GM18870 (cell line): ENCODE measurements around the gene LRRC3.
"Not testable (repeated sequence)": the region's sequence is repeated elsewhere in the genome, so short reads cannot be mapped to it uniquely, and the experiment has no call there.

ENCODE experiments used
- ATAC-seq: cut with Tn5 transposase; IDR thresholded peaks from one replicate; pipeline ENCODE4 v1.9.1; 2021; ENCODE audit warnings: moderate library complexity; ENCODE audit not compliant: unreplicated experiment

LRRC3 gene

DNA sequence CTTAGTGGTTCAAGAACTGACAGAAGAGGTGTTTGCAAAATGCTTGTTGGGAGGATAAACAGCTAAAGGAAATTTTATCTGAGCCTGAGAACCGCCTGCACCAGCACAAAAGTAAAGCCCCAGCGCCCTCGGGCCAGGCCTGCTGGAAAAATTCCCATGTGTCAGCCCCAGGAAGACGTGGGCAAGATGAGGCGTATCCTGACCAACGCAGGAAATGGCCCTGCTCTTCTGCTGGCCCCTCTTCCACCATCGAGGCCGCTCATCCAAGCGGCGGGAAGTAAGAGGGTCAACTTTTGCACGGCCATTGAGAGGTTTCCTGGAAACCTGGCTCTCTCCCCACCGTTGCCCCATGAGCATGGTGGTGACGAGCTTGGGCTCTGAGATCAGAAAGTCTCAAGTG, 39.6 kb downstream of the LRRC3 start:
- no peak for ATAC-seq

DNA sequence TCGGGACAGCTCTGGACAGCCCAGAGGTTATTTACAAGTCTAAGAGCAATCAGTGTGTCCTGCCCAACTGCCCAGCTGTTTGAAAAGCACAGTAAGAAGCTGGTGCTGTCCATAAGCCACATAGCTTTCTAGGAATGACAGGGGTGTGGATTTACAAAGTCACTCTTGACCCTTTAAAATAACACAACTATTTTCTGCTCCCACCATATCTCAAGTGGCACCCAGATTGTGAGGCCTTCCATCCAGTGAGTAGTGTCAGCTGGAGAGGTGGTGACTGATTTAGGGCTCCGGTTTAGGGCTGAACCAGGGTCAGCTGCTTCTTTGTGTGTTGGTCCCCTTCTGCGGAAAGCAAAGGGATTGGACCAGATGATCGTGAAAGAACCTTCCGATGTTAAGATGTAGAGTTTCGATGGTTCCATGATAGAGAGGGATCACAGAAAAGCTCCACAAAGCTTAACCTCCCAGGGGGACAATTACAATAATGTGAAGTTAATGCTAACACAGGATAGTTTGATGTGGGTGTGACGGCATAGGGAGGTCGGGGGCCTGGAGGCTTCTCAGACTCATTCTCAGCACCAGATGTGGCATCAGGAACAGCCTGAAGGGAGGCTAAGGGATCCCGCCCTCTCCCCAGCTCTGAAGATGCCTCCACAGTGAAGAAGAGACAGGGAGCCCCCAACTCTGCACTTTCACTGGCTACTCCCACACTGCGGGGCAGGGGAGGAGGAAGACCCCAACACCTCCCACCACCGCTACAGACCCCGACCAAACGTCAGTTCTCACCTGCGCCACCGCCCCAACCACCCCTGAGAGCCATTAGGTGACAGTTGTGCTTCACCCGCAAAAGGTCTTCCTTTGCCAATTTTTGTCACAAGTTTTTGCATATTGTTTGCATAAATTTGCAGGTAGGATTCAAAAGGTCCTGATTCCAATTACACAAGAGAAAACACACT, 40.6 kb downstream of the LRRC3 start:
- ATAC-seq, result no peak

GRCh38 chr21:44496564-44497550, 41.5 kb downstream of the LRRC3 start:
- ATAC-seq, result no peak

GRCh38 chr21:44497703-44498126, 42.4 kb downstream of the LRRC3 start:
- ATAC-seq, result no peak

- ATAC-seq, result no peak
Observed at GRCh38 chr21:44498280-44499210, 43.2 kb downstream of the LRRC3 start.

DNA sequence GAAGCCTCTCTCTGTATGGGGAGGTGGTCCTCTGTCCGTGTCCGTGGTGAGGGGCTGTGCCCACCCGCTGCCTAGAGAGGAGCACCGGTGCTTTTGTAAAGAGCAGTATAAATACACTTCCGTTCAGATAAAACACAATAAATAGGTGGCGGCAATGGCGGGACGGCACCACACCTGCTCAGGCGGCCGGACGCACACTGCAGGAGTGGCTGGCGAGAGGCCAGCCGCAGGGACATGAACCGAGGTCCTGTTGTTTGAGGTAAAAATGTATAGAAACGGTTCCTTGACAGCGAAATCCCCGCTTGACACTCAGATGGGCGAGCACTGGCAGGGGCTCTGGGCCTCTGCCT, 43.9 kb downstream of the LRRC3 start:
- ATAC-seq, result no peak

GRCh38 chr21:44499631-44500030, 44.3 kb downstream of the LRRC3 start:
- no peak for ATAC-seq

DNA sequence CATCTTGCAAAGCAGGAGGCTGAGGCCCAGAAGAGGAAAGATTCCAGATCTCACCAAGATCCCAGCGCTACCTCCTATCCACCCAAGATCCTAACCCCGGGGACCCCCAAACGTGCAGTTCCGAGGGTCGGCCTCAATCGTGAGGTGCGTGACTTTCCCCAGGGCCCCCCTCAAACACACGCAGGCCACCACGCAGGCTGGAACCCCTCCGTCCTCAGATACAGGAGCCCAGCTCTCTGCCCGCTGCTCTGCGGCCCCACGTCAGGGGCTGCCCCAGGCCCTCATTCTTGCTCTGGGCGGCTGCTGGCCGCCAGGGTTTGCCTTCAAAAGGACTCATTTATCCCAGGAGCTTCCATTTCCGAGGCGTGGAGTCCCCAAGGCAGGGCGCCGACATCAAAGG, 44.8 kb downstream of the LRRC3 start:
- ATAC-seq, result no peak

DNA sequence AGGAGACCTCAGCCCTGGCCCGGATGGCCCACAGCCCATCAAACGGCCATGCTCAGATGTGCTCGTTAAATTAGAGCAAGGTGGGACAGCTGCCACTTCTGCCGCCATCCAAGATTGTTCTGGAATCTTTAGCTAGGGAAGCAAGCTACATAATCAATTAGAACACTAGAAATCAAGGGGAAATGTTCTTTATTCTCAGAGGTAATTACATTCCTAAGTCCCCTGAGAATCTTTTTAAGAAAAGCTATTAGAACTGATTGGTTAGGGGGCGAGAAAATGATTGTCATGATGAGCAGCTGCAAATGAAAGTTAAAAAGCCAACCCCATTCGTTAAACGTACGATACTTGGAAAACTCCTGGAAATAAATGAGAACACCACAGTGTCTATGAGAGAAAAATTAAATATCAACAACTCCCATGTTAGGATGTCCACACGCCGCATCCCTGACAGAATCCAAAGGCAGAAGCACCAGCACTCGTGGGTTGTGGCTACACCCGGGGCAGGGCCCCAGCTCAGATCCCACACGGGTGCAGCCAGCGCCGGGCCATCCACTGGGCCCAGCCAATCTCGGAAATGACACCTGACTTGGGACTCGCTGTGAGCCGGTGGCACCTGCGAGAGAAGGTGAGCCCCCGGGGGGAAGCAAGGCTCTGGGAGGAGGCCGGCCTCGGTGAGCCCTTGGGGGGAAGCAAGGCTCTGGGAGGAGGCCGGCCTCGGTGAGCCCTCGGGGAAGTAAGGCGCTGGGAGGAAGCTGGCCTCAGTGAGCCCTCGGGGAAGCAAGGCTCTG, 47.1 kb downstream of the LRRC3 start:
- ATAC-seq, result no peak

DNA sequence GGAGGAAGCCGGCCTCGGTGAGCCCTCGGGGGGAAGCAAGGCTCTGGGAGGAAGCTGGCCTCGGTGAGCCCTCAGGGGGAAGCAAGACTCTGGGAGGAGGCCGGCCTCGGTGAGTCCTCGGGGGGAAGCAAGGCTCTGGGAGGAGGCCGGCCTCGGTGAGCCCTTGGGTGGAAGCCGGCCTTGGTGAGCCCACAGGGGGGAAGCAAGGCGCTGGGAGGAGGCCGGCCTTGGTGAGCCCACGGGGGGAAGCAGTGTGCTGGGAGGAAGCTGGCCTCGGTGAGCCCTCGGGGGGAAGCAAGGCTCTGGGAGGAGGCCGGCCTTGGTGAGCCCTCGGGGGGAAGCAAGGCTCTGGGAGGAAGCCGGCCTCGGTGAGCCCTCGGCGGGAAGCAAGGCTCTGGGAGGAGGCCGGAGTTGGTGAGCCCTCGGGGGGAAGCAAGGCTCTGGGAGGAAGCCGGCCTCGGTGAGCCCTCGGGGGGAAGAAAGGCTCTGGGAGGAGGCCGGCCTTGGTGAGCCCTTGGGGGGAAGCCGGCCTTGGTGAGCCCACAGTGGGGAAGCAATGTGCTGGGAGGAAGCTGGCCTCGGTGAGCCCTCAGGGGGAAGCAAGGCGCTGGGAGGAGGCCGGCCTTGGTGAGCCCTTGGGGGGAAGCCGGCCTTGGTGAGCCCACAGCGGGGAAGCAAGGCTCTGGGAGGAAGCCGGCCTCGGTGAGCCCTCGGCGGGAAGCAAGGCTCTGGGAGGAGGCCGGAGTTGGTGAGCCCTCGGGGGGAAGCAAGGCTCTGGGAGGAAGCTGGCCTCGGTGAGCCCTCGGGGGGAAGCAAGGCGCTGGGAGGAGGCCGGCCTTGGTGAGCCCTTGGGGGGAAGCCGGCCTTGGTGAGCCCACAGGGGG, 47.9 kb downstream of the LRRC3 start:
- ATAC-seq, result not testable (repeated sequence)

- ATAC-seq, result no peak
Observed at GRCh38 chr21:44503901-44504399, 48.6 kb downstream of the LRRC3 start.

- no peak for ATAC-seq
Observed at GRCh38 chr21:44505673-44506278, 50.5 kb downstream of the LRRC3 start.

GRCh38 chr21:44506279-44507255, 51.3 kb downstream of the LRRC3 start:
- ATAC-seq, result no peak

DNA sequence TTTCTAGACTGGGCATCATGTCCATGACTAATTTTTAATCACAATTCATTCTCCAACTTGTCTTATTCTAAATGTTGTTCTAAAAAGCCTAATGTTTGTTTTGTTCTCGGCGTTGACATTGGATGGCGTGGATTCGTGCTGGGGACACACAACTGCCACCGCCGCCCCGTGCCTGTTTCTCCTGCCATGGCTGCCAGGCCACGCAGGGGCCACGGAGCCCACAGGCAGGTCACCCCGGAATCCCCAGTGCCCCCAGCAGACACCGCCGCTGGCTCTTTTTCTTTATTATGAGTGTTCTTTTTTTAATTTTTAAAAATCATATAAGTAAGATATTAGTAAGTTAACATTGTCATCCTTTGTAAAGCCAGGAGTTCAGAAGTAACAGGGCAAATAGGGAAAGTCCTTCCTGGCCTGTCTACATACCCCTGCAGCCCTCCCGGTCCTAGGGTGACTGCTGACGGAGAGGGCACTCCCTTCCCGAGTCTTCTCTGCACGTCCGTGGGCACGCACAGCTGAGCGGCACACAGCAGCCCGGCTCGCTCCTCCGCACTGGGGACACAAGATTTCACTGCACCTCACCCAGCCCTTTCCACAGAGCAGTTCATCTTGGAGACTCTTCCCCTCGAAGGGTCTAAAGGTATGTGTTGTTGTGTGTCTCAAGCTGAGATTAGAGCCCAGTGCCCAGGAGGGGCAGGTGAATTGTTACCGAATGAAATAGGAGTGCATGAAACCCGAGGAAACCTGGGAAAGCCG, 52.5 kb downstream of the LRRC3 start:
- ATAC-seq, result no peak

GRCh38 chr21:44508426-44508710, 53.1 kb downstream of the LRRC3 start:
- no peak for ATAC-seq

DNA sequence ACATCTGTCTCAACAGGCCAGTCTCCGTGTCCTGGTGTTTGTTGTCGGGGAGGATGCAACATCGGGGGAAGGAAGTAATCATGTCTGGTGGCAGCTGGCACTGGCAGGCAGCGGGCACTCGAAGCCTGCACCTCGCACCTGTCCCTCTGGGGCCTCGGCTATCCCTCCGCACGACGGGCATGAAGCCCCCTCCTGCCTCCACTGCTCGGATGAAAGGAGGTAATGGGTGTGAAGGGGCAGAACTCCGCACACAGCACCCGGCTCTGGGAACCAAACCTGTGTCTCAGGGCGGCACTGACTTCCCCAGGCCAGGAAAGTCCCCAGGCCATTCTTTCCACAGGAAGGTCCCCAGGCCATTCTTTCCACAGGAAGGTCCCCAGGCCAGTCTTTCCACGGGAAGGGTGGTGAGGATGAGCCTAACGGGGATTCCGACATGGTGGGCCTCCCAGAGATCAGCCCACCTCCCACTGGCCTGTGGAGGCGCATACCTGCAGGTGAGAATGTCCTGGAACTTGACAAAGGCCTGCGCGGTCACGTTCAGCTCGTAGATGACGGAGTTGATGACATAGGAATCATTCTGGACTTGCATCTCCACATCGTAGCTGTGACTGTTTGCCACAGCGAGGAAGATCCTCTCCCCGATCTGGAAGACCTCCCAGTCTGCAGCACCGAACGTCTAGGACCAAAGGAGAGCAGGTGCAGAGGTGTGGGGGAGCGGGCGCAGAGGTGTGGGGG, 53.6 kb downstream of the LRRC3 start:
- ATAC-seq, result no peak
